ENCODE measurements around the gene SLC51B.
"Not testable (repeated sequence)": the region's sequence is repeated elsewhere in the genome, so short reads cannot be mapped to it uniquely, and the experiment has no call there.

The SLC51B gene

DNA sequence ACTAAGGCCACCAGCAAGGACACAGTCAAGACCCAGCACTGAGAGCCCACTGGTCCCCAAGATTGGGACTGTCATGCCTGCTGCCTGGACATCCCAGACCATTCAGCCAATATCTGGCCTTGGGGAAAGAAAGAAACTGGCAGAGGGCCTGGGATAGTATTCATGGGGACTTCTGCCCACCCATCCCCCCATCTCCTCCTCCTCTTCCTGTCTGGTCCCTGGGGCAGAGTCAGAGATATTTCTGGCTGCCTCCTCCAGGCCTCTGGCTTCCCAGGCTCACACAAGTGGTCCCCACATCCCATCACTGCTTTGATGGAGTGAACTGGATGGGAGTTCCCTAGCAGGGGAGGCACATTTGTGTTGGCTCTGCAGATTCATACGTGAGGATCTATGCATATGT lies 26.8 kb downstream of the SLC51B start:
- Histone ChIP-seq H3K9ac (peak overlapping the region in 7 of 11 experiments; percentile 7 to 49 (median 32); a peak in 8 of 22 replicates), H3K27me3 (peaks cover 10 to 21% (median 15%) of the 10 kb centered on the region in 11 experiments; a peak in 19 of 22 replicates), H3K9me3 (replicated peaks in 1 of 11) (peaks cover 0 to 27% (median 8%) of the 10 kb centered on the region in 11 experiments; a peak in 10 of 22 replicates), H3K4me2 (peak overlapping the region; percentile 20 to 94 (median 81)), H3K4me1 (peaks cover 28 to 73% (median 69%) of the 10 kb centered on the region in 10 experiments), H3K27ac (peak overlapping the region in 7 of 11 experiments; percentile 4 to 64 (median 26); a peak in 9 of 22 replicates), H4K20me1 (no peaks in the 10 kb centered on the region; a peak in 1 of 22 replicates), H3K36me3 (no peaks in the 10 kb centered on the region), H3K4me3 (peak overlapping the region in 3 of 10 experiments; percentile 2 to 30 (median 11); a peak in 4 of 20 replicates)
- TF ChIP-seq Cebpa-rat (IDR thresholded peaks at IDR 0.05): no peak

DNA sequence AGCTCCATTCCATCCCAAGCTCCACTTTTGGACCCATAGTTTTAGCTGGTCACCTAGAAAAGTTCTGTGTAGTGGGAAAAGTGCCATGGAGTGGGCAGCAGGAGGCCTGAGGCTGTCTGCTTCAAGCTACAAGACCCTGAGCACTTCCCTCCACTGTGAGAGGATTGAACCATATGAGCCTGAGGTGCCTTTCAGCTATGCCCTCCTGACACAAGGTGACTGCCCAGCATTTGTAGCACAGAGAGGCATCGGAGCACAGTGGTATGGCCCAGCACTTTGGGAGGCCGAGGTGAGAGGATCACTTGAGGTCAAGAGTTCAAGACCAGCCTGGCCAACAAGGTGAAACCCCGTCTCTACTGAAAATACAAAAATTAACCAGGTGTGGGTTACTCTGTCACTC lies 27.4 kb downstream of the SLC51B start:
- Histone ChIP-seq H3K4me2 (peak overlapping the region; percentile 20 to 94 (median 81)), H3K4me3 (no peak overlapping the region; a peak in 1 of 20 replicates), H3K36me3 (no peaks in the 10 kb centered on the region), H3K27me3 (peaks cover 5 to 15% (median 10%) of the 10 kb centered on the region in 11 experiments; a peak in 19 of 22 replicates), H3K27ac (peak overlapping the region in 5 of 11 experiments; percentile 4 to 64 (median 26); a peak in 2 of 22 replicates), H3K4me1 (peaks cover 30 to 73% (median 69%) of the 10 kb centered on the region in 10 experiments), H3K9ac (no peak overlapping the region), H3K9me3 (replicated peaks in 1 of 11) (peaks cover 0 to 27% (median 8%) of the 10 kb centered on the region in 11 experiments; a peak in 10 of 22 replicates), H4K20me1 (no peaks in the 10 kb centered on the region; a peak in 1 of 22 replicates)
- no peak for TF ChIP-seq Cebpa-rat (IDR thresholded peaks at IDR 0.05)

DNA sequence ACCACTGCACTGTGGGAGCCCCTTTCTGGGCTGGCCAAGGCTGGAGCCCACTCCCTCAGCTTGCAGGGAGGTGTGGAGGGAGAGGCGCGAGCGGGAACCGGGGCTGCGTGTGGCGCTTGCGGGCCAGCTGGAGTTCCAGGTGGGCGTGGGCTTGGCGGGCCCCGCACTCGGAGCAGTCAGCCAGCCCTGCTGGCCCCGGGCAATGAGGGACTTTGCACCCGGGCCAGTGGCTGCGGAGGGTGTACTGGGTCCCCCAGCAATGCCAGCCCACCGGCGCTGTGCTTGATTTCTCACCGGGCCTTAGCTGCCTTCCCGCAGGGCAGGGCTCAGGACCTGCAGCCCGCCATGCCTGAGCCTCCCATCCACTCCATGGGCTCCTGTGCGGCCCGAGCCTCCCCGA lies 29.8 kb downstream of the SLC51B start:
- H3K27me3 ChIP-seq, H3K9ac ChIP-seq, H4K20me1 ChIP-seq, H3K27ac ChIP-seq, H3K4me2 ChIP-seq, H3K4me3 ChIP-seq, H3K36me3 ChIP-seq: not testable (repeated sequence)
- peaks cover 30 to 58% (median 52%) of the 10 kb centered on the region in 10 experiments for H3K4me1 ChIP-seq
- peaks cover 0 to 27% (median 8%) of the 10 kb centered on the region in 11 experiments; a peak in 10 of 22 replicates for H3K9me3 ChIP-seq (replicated peaks in 1 of 11)

DNA sequence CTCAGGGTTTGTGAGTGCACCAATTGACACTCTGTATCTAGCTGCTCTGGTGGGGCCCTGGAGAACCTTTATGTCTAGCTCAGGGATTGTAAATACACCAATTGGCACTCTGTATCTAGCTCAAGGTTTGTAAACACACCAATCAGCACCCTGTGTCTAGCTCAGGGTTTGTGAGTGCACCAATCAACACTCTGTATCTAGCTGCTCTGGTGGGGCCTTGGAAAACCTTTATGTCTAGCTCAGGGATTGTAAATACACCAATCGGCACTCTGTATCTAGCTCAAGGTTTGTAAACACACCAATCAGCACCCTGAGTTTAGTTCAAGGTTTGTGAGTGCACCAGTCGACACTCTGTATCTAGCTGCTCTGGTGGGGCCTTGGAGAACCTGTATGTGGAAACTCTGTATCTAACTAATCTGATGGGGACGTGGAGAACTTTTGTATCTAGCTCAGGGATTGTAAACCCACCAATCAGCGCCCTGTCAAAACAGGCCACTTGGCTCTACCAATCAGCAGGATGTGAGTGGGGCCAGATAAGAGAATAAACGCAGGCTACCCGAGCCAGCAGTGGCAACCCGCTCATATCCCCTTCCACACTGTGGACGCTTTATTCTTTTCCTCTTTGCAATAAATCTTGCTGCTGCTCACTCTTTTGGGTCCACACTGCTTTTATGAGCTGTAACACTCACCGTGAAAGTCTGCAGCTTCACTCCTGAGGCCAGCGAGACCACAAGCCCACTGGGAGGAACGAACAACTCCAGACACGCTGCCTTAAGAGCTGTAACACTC lies 30.6 kb downstream of the SLC51B start:
- H4K20me1 ChIP-seq, H3K27me3 ChIP-seq, H3K36me3 ChIP-seq: not testable (repeated sequence)
- Histone ChIP-seq H3K4me2 (peak overlapping the region; percentile 70 to 94 (median 86)), H3K4me1 (peaks cover 30 to 50% (median 44%) of the 10 kb centered on the region in 10 experiments), H3K9ac (peak overlapping the region in 7 of 11 experiments; percentile 21 to 69 (median 41); a peak in 13 of 22 replicates), H3K9me3 (replicated peaks in 1 of 11) (peaks cover 0 to 27% (median 8%) of the 10 kb centered on the region in 11 experiments; a peak in 10 of 22 replicates), H3K27ac (peak overlapping the region in 8 of 11 experiments; percentile 12 to 70 (median 51); a peak in 13 of 22 replicates), H3K4me3 (0 out of 20 replicates have a peak overlapping the region, but pooled peaks of 1 of the 10 experiments have one; percentile 32)

DNA sequence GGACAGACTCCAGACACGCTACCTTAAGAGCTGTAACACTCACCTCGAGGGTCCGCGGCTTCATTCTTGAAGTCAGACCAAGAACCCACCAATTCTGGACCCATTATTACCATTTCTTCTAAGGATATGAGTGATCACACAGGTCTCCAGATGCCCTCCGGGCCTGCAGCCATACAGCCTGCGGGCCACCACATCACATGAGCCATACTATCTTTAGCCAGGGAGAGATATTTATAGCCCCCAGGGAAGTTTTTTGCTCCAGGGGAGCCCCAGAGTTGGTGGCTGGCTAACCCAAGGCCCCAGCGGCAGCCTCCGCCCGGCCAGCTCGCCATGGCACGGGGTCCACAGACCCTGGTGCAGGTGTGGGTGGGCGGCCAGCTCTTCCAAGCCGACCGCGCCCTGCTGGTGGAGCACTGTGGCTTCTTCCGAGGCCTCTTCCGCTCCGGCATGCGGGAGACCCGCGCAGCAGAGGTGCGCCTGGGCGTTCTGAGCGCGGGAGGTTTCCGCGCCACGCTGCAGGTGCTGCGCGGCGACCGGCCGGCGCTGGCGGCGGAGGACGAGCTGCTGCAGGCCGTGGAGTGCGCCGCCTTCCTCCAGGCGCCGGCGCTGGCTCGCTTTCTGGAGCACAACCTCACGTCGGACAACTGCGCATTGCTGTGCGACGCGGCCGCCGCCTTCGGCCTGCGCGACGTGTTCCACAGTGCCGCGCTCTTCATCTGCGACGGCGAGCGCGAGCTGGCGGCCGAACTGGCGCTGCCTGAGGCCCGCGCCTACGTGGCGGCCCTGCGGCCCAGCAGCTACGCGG lies 31.5 kb downstream of the SLC51B start, which contains the start of gene KBTBD13:
KBTBD13 (plus strand) TSS at position 261 of the 805 bp plus-strand sequence; CDS start at position 331, 70 bp downstream.
- Histone ChIP-seq H3K9me3 (replicated peaks in 1 of 11) (peaks cover 0 to 27% (median 8%) of the 10 kb centered on the region in 11 experiments; a peak in 10 of 22 replicates), H3K4me2 (peak within 1 kb of the TSS; percentile 70 to 94 (median 86)), H3K9ac (peak within 1 kb of the TSS in 7 of 11 experiments; percentile 21 to 69 (median 41); a peak in 13 of 22 replicates), H3K27ac (peak within 1 kb of the TSS in 8 of 11 experiments; percentile 22 to 70 (median 54); a peak in 15 of 22 replicates), H3K36me3 (no peaks in the 10 kb centered on the region), H4K20me1 (no peaks in the 10 kb centered on the region), H3K4me3 (peak within 1 kb of the TSS in 2 of 10 experiments; percentile 32 to 45; a peak in 3 of 20 replicates), H3K4me1 (peaks cover 23 to 44% (median 37%) of the 10 kb centered on the region in 10 experiments), H3K27me3 (0 out of 22 replicates have a peak, but pooled peaks cover 0 to 4% (median 0%) of the 10 kb centered on the region in 11 experiments)
- TF ChIP-seq Cebpa-rat (IDR thresholded peaks at IDR 0.05): no peak

DNA sequence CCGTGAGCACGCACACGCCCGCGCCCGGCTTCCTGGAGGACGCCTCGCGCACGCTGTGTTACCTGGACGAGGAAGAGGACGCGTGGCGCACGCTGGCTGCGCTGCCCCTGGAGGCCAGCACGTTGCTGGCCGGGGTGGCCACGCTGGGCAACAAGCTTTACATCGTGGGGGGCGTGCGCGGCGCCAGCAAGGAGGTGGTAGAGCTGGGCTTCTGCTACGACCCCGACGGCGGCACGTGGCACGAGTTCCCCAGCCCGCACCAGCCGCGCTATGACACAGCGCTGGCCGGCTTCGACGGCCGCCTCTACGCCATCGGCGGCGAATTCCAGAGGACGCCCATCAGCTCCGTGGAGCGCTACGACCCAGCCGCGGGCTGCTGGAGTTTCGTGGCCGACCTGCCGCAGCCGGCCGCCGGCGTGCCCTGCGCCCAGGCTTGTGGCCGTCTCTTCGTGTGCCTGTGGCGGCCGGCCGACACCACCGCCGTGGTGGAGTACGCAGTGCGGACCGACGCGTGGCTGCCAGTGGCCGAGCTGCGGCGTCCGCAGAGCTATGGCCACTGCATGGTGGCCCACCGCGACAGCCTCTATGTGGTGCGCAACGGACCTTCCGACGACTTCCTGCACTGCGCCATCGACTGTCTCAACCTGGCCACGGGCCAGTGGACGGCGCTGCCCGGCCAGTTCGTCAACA lies 32.2 kb downstream of the SLC51B start:
- no peak overlapping the region for H3K4me3 ChIP-seq
- H3K27me3 ChIP-seq: 0 out of 22 replicates have a peak, but pooled peaks cover 0 to 4% (median 0%) of the 10 kb centered on the region in 11 experiments
- peaks cover 0 to 27% (median 8%) of the 10 kb centered on the region in 11 experiments; a peak in 10 of 22 replicates for H3K9me3 ChIP-seq (replicated peaks in 1 of 11)
- peak overlapping the region; percentile 70 to 94 (median 86) for H3K4me2 ChIP-seq
- TF ChIP-seq Cebpa-rat (IDR thresholded peaks at IDR 0.05): no peak
- H3K4me1 ChIP-seq: peaks cover 19 to 44% (median 37%) of the 10 kb centered on the region in 10 experiments
- peak overlapping the region in 6 of 11 experiments; percentile 22 to 70 (median 60); a peak in 9 of 22 replicates for H3K27ac ChIP-seq
- no peaks in the 10 kb centered on the region for H4K20me1 ChIP-seq
- peak overlapping the region in 2 of 11 experiments; percentile 41 to 66; a peak in 1 of 22 replicates for H3K9ac ChIP-seq
- no peaks in the 10 kb centered on the region for H3K36me3 ChIP-seq

DNA sequence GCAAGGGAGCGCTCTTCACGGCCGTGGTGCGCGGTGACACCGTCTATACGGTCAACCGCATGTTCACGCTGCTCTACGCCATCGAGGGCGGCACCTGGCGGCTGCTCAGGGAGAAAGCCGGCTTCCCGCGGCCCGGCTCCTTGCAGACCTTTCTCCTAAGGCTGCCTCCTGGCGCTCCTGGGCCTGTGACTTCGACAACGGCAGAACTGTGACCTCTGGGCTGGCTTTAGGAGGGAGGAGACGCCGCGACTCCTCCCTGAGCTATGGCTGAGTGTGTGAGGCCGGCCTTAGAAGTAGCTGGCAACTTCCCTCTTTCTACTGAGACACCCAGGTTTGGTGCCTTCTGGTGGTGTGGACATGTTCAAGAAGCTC lies 32.8 kb downstream of the SLC51B start:
- Histone ChIP-seq H3K27ac (no peak overlapping the region; a peak in 1 of 22 replicates), H3K4me1 (peaks cover 21 to 44% (median 38%) of the 10 kb centered on the region in 10 experiments), H4K20me1 (no peaks in the 10 kb centered on the region)

More for the DNA sequence above, 32.8 kb downstream of the SLC51B start:
- TF ChIP-seq Cebpa-rat (IDR thresholded peaks at IDR 0.05): no peak
- Histone ChIP-seq H3K4me3 (no peak overlapping the region), H3K36me3 (no peaks in the 10 kb centered on the region), H3K4me2 (peak overlapping the region; percentile 27 to 94 (median 86); a peak in 20 of 22 replicates), H3K9ac (no peak overlapping the region), H3K9me3 (replicated peaks in 1 of 11) (peaks cover 0 to 22% (median 6%) of the 10 kb centered on the region in 11 experiments; a peak in 10 of 22 replicates), H3K27me3 (0 out of 22 replicates have a peak, but pooled peaks cover 0 to 4% (median 0%) of the 10 kb centered on the region in 11 experiments)

Data from BLaER1 treated with 17β-estradiol and CSF1 and Interleukin-3, amounts not matched to agents 10 nM and 100 nM (cell line).